Fibroblast of lung (primary cell): Measurements from ENCODE around the gene HSP90AB1. TPM values are rescaled to one million over a fixed set of nuclear protein-coding genes. Genes with fewer than 3 reads are reported as not detected.

ENCODE experiments used
- DNase-seq, 2 donors: peaks; one replicate each; pipeline versions ENCODE4 v3.0.0 to v3.0.0-alpha.2; 2010; ENCODE audit warnings: low read depth in 2 of 2
- H2AFZ ChIP-seq: 2 replicates; pipeline ENCODE4 v1.5.1; 2012; ENCODE audit warnings: low read length, control low read depth, inconsistent platforms
- H3K27ac ChIP-seq: 2 replicates; pipeline ENCODE4 v1.5.1; 2011; ENCODE audit warnings: low read length, control low read depth; ENCODE audit not compliant: insufficient read depth
- H3K27me3 ChIP-seq: 2 replicates; pipeline ENCODE4 v1.5.1; 2011; ENCODE audit warnings: mild to moderate bottlenecking, low read length; ENCODE audit not compliant: control insufficient read depth, insufficient read depth
- H3K36me3 ChIP-seq: 2 replicates; pipeline ENCODE4 v1.5.1; 2011; ENCODE audit warnings: low read length; ENCODE audit not compliant: control insufficient read depth, insufficient read depth
- H3K4me1 ChIP-seq: 2 replicates; pipeline ENCODE4 v1.5.1; 2011; ENCODE audit warnings: low read length; ENCODE audit not compliant: control insufficient read depth, insufficient read depth; ENCODE audit errors: extremely low read depth
- H3K4me2 ChIP-seq: 2 replicates; pipeline ENCODE4 v1.5.1; 2011; ENCODE audit warnings: low read length, control low read depth; ENCODE audit not compliant: insufficient read depth; ENCODE audit errors: extremely low read depth
- H3K4me3 ChIP-seq, 4 experiments: fragments of 200-600 bp in 1 of 4; sonication (generic) in 1 of 4; replicated peaks in 1 of 4; 2 replicates each; pipeline ENCODE4 v1.5.1; 2011 to 2016; ENCODE audit warnings: low read length in 4 of 4, low read depth in 3 of 4, mild to moderate bottlenecking in 3 of 4, control low read depth in 2 of 4, inconsistent platforms in 1 of 4, mixed read lengths in 1 of 4; ENCODE audit not compliant: insufficient read depth in 1 of 4; ENCODE audit errors: control extremely low read depth in 1 of 4
- H3K79me2 ChIP-seq: 2 replicates; pipeline ENCODE4 v1.5.1; 2012; ENCODE audit warnings: mild to moderate bottlenecking, low read length, inconsistent platforms; ENCODE audit not compliant: control insufficient read depth, insufficient read depth
- H3K9ac ChIP-seq: 2 replicates; pipeline ENCODE4 v1.5.1; 2011; ENCODE audit warnings: mild to moderate bottlenecking, low read length, control low read depth; ENCODE audit not compliant: insufficient read depth
- H3K9me3 ChIP-seq: 2 replicates; pipeline ENCODE4 v1.5.1; 2012; ENCODE audit warnings: low read depth, low read length; ENCODE audit not compliant: control insufficient read depth, insufficient read depth
- H4K20me1 ChIP-seq: 2 replicates; pipeline ENCODE4 v1.5.1; 2011; ENCODE audit warnings: low read length; ENCODE audit not compliant: control insufficient read depth, insufficient read depth; ENCODE audit errors: extremely low read depth
- CTCF ChIP-seq, 2 donors: IDR thresholded peaks in 1 of 2; conservative IDR thresholded peaks in 1 of 2; 1 replicate in 1 of 2; 2 replicates in 1 of 2; pipeline ENCODE4 v1.5.1; 2011 to 2012; ENCODE audit warnings: low read length in 2 of 2, control low read depth in 1 of 2, inconsistent platforms in 1 of 2, low read depth in 1 of 2, mild to moderate bottlenecking in 1 of 2
- EZH2 ChIP-seq: IDR thresholded peaks from 2 replicates; pipeline ENCODE4 v1.5.1; 2012; ENCODE audit warnings: low read length, control low read depth, mild to moderate bottlenecking; ENCODE audit errors: missing control alignments
- polyA plus RNA-seq, 2 donors: library from polyadenylated mRNA; depleted of rRNA in 1 of 2; stranded (reverse) in 1 of 2; unstranded in 1 of 2; fragments of >200 nt; gene quantifications; 2 replicates each; pipeline ENCODE4 v1.2.1, GENCODE V29; 2011 to 2012; ENCODE audit warnings: missing spikeins in 1 of 2
- total RNA-seq: library from RNA; depleted of rRNA; stranded (reverse); fragments of >200 nt; gene quantifications from 2 replicates; pipeline ENCODE4 v1.2.1, GENCODE V29; 2014

Gene HSP90AB1
- total and polyA plus RNA-seq, 2 donors (not counting 1 experiment from before 2014, with no cell fraction given), result 452 to 775 TPM

- Histone ChIP-seq H3K27me3 (no peaks in the 10 kb centered on the region), H3K27ac (no peak overlapping the region), H4K20me1 (no peaks in the 10 kb centered on the region), H3K9ac (no peak overlapping the region), H2AFZ (peak overlapping the region; percentile 42), H3K4me2 (peak overlapping the region; percentile 76), H3K4me1 (peaks cover 21% of the 10 kb centered on the region), H3K36me3 (peaks cover under 1% of the 10 kb centered on the region), H3K4me3 (peak overlapping the region; percentile 41 to 61 (median 58)), H3K9me3 (no peaks in the 10 kb centered on the region), H3K79me2 (peaks cover 4% of the 10 kb centered on the region)
- no peak for TF ChIP-seq EZH2
- no peak for TF ChIP-seq CTCF (conservative IDR thresholded peaks at IDR 0.05 in 1 of 2, IDR thresholded peaks at IDR 0.05 in 1 of 2; ENCODE audit: low read depth in 1 of 2, low read length in 2 of 2)
- DNase-seq, result peak in 1 of 2 donors; percentile 15
Measured at GRCh38 chr6:44224029-44224964, 22.6 kb upstream of the HSP90AB1 start.

- no peak overlapping the region for H3K4me2 ChIP-seq
Measured at GRCh38 chr6:44224965-44225305, 22.0 kb upstream of the HSP90AB1 start.

More at GRCh38 chr6:44224965-44225305, 22.0 kb upstream of the HSP90AB1 start:
- no peak overlapping the region for H2AFZ ChIP-seq
- peaks cover 21% of the 10 kb centered on the region for H3K4me1 ChIP-seq
- no peak overlapping the region for H3K27ac ChIP-seq
- no peaks in the 10 kb centered on the region for H4K20me1 ChIP-seq
- H3K79me2 ChIP-seq, result peaks cover 4% of the 10 kb centered on the region
- no peak for DNase-seq
- H3K27me3 ChIP-seq, result no peaks in the 10 kb centered on the region
- TF ChIP-seq CTCF (conservative IDR thresholded peaks at IDR 0.05 in 1 of 2, IDR thresholded peaks at IDR 0.05 in 1 of 2; ENCODE audit: low read depth in 1 of 2, low read length in 2 of 2), result no peak
- no peak for TF ChIP-seq EZH2
- H3K9ac ChIP-seq, result no peak overlapping the region
- H3K4me3 ChIP-seq, result no peak overlapping the region
- H3K9me3 ChIP-seq, result no peaks in the 10 kb centered on the region
- peaks cover 2% of the 10 kb centered on the region for H3K36me3 ChIP-seq
